HAP-1 (cell line): Measurements from ENCODE around the gene CD8A.
"Not testable (repeated sequence)": the region's sequence is repeated elsewhere in the genome, so short reads cannot be mapped to it uniquely, and the experiment has no call there.

Experiments used
- DNase-seq, 2 experiments: peaks; one replicate each; pipeline ENCODE4 v3.0.0-alpha.2; 2016 to 2020; ENCODE audit warnings: low spot score in 2 of 2
- H3K27me3 ChIP-seq: fragments of 250-450 bp; sonication (Bioruptor Pico); 2 replicates; pipeline ENCODE4 v1.5.1; 2020; ENCODE audit warnings: low read depth, mild to moderate bottlenecking, moderate library complexity
- H3K36me3 ChIP-seq: fragments of 250-450 bp; sonication (Bioruptor Pico); replicated peaks from 2 replicates; pipeline ENCODE4 v1.5.1; 2020; ENCODE audit warnings: mild to moderate bottlenecking
- H3K4me1 ChIP-seq: fragments of 250-450 bp; sonication (Bioruptor Pico); 2 replicates; pipeline ENCODE4 v1.5.1; 2020; ENCODE audit warnings: mild to moderate bottlenecking
- H3K4me3 ChIP-seq: fragments of 250-450 bp; sonication (Bioruptor Pico); 2 replicates; pipeline ENCODE4 v1.5.1; 2020; ENCODE audit warnings: mild to moderate bottlenecking, moderate library complexity
- H3K9me3 ChIP-seq: fragments of 250-450 bp; sonication (Bioruptor Pico); 2 replicates; pipeline ENCODE4 v1.5.1; 2020; ENCODE audit warnings: mild to moderate bottlenecking, moderate library complexity
- in situ Hi-C: fragments of 300-500 bp; cut with MboI; formaldehyde crosslinking; loops from 3 replicates; pipeline ENCODE4 v1.14.3; 2020; ENCODE audit warnings: low sequenced_read_pairs, inconsistent platforms, mixed read lengths

CD8A gene

GRCh38 chr2:86790676-86791572, at the start of gene CD8A:
Gene CD8A, minus strand, starts transcription at chr2:86790913. Its CDS starts 88 bp downstream, at chr2:86790825.
- Histone ChIP-seq H3K36me3 (no peaks in the 10 kb centered on the region), H3K27me3 (no peaks in the 10 kb centered on the region), H3K4me3 (no peak within 1 kb of the TSS), H3K9me3 (no peaks in the 10 kb centered on the region; the same call in 1 of the 2 replicates), H3K4me1 (no peaks in the 10 kb centered on the region)
- in situ Hi-C loops = no loop called here
- DNase-seq = no peak

- H3K4me3 ChIP-seq, H3K4me1 ChIP-seq, H3K9me3 ChIP-seq, H3K36me3 ChIP-seq, H3K27me3 ChIP-seq, DNase-seq, in situ Hi-C loops: not testable (repeated sequence)
These were observed 49.3 kb upstream of the CD8A start for GRCh38 chr2:86839871-86840548.

- H3K4me3 ChIP-seq, in situ Hi-C loops, DNase-seq, H3K27me3 ChIP-seq, H3K36me3 ChIP-seq, H3K9me3 ChIP-seq, H3K4me1 ChIP-seq: not testable (repeated sequence)
These were observed 48.7 kb upstream of the CD8A start for GRCh38 chr2:86839455-86839854.

GRCh38 chr2:86837714-86838113, 47.0 kb upstream of the CD8A start:
- H3K36me3 ChIP-seq, DNase-seq, H3K4me1 ChIP-seq, H3K27me3 ChIP-seq, H3K9me3 ChIP-seq, in situ Hi-C loops, H3K4me3 ChIP-seq: not testable (repeated sequence)

- H3K4me1 ChIP-seq, H3K4me3 ChIP-seq, in situ Hi-C loops, DNase-seq, H3K36me3 ChIP-seq, H3K9me3 ChIP-seq, H3K27me3 ChIP-seq: not testable (repeated sequence)
These were observed 46.4 kb upstream of the CD8A start for GRCh38 chr2:86836915-86837695.

- H3K9me3 ChIP-seq, H3K36me3 ChIP-seq, H3K4me3 ChIP-seq, DNase-seq, H3K4me1 ChIP-seq, H3K27me3 ChIP-seq, in situ Hi-C loops: not testable (repeated sequence)
These were observed 44.8 kb upstream of the CD8A start for GRCh38 chr2:86835548-86835889.

- H3K4me3 ChIP-seq = no peak overlapping the region
- H3K9me3 ChIP-seq = no peaks in the 10 kb centered on the region
- no peaks in the 10 kb centered on the region for H3K27me3 ChIP-seq
- in situ Hi-C loops = no loop called here
- no peaks in the 10 kb centered on the region for H3K36me3 ChIP-seq
- H3K4me1 ChIP-seq = no peaks in the 10 kb centered on the region
- DNase-seq = no peak
These were observed 42.6 kb upstream of the CD8A start for GRCh38 chr2:86833315-86833714.

- in situ Hi-C loops = no loop called here
- Histone ChIP-seq H3K4me1 (no peaks in the 10 kb centered on the region), H3K4me3 (no peak overlapping the region), H3K27me3 (no peaks in the 10 kb centered on the region), H3K9me3 (no peaks in the 10 kb centered on the region), H3K36me3 (no peaks in the 10 kb centered on the region)
- no peak for DNase-seq
These were observed 41.8 kb upstream of the CD8A start for GRCh38 chr2:86832334-86833096.

- in situ Hi-C loops = no loop called here
- Histone ChIP-seq H3K4me1 (no peaks in the 10 kb centered on the region), H3K4me3 (no peak overlapping the region), H3K36me3 (no peaks in the 10 kb centered on the region), H3K27me3 (no peaks in the 10 kb centered on the region), H3K9me3 (no peaks in the 10 kb centered on the region)
- DNase-seq = no peak
These were observed 40.8 kb upstream of the CD8A start for GRCh38 chr2:86831537-86831936.

GRCh38 chr2:86826951-86827350, 36.2 kb upstream of the CD8A start:
- H3K36me3 ChIP-seq = no peaks in the 10 kb centered on the region
- H3K4me1 ChIP-seq = no peaks in the 10 kb centered on the region
- in situ Hi-C loops = no loop called here
- H3K4me3 ChIP-seq = no peak overlapping the region
- H3K27me3 ChIP-seq = no peaks in the 10 kb centered on the region
- DNase-seq = no peak
- H3K9me3 ChIP-seq = no peaks in the 10 kb centered on the region

GRCh38 chr2:86825693-86826381, 35.1 kb upstream of the CD8A start:
- no peak for DNase-seq
- H3K4me3 ChIP-seq = no peak overlapping the region
- no peaks in the 10 kb centered on the region for H3K27me3 ChIP-seq
- in situ Hi-C loops = no loop called here
- no peaks in the 10 kb centered on the region for H3K4me1 ChIP-seq
- H3K9me3 ChIP-seq = no peaks in the 10 kb centered on the region
- H3K36me3 ChIP-seq = no peaks in the 10 kb centered on the region

- no peak for DNase-seq
- in situ Hi-C loops = no loop called here
- Histone ChIP-seq H3K36me3 (no peaks in the 10 kb centered on the region), H3K4me3 (no peak overlapping the region), H3K27me3 (no peaks in the 10 kb centered on the region), H3K4me1 (no peaks in the 10 kb centered on the region), H3K9me3 (no peaks in the 10 kb centered on the region)
These were observed 34.5 kb upstream of the CD8A start for GRCh38 chr2:86825036-86825692.
